NCI-H187 (cell line): ENCODE measurements around the gene SULT1A1.
"Not testable (repeated sequence)": the region's sequence is repeated elsewhere in the genome, so short reads cannot be mapped to it uniquely, and the experiment has no call there.

Experiments
- DNase-seq, 2 experiments: peaks; one replicate each; lab custom pipeline; 2025; lab: John Stamatoyannopoulos, UW

SULT1A1 gene

GRCh38 chr16:28609631-28610594, at the start of gene SULT1A1:
SULT1A1 (minus strand) TSS chr16:28610044; CDS start chr16:28608855, 1,189 bp downstream.
- DNase-seq: no peak

GRCh38 chr16:28639959-28640358, 30.1 kb upstream of the SULT1A1 start:
- DNase-seq: not testable (repeated sequence)

GRCh38 chr16:28638359-28638758, 28.5 kb upstream of the SULT1A1 start:
- not testable (repeated sequence) for DNase-seq

GRCh38 chr16:28637765-28638164, 27.9 kb upstream of the SULT1A1 start, which contains the start of gene NPIPB8:
NPIPB8 (plus strand) TSS chr16:28638065; CDS start chr16:28638361, 296 bp downstream.
- not testable (repeated sequence) for DNase-seq

- DNase-seq: not testable (repeated sequence)
These were observed 26.4 kb upstream of the SULT1A1 start for GRCh38 chr16:28636093-28636823.

- not testable (repeated sequence) for DNase-seq
These were observed 21.1 kb upstream of the SULT1A1 start for GRCh38 chr16:28630905-28631304.

GRCh38 chr16:28623172-28623711, 13.4 kb upstream of the SULT1A1 start:
- DNase-seq: peak in 1 of 2 experiments; percentile 34

GRCh38 chr16:28622532-28623171, 12.8 kb upstream of the SULT1A1 start:
- DNase-seq: not testable (repeated sequence)

GRCh38 chr16:28621481-28622155, 11.8 kb upstream of the SULT1A1 start:
- no peak for DNase-seq

- not testable (repeated sequence) for DNase-seq
These were observed 10.5 kb upstream of the SULT1A1 start for GRCh38 chr16:28620316-28620715.

- no peak for DNase-seq
These were observed 8.0 kb upstream of the SULT1A1 start for GRCh38 chr16:28617874-28618273.

GRCh38 chr16:28616636-28617035, 6.8 kb upstream of the SULT1A1 start:
- DNase-seq: no peak

- not testable (repeated sequence) for DNase-seq
These were observed 6.4 kb upstream of the SULT1A1 start for GRCh38 chr16:28616224-28616577.

- not testable (repeated sequence) for DNase-seq
These were observed 5.8 kb upstream of the SULT1A1 start for GRCh38 chr16:28615486-28616223.

- DNase-seq: not testable (repeated sequence)
These were observed 4.7 kb upstream of the SULT1A1 start for GRCh38 chr16:28614561-28614960.

GRCh38 chr16:28613912-28614311, 4.1 kb upstream of the SULT1A1 start:
- DNase-seq: not testable (repeated sequence)

- not testable (repeated sequence) for DNase-seq
These were observed 2.8 kb upstream of the SULT1A1 start for GRCh38 chr16:28612359-28613280.

- DNase-seq: no peak
These were observed 849 bp upstream of the SULT1A1 start for GRCh38 chr16:28610595-28611191.
